Right hindlimb (tissue), 1 donor: ENCODE measurements around the gene TMEM205.
"Not testable (repeated sequence)": the region's sequence is repeated elsewhere in the genome, so short reads cannot be mapped to it uniquely, and the experiment has no call there.

Source experiments
- DNase-seq: peaks from one replicate; pipeline ENCODE4 v3.0.0-alpha.2; 2018

TMEM205 gene

GRCh38 chr19:11346104-11346940 is at the start of gene TMEM205, which contains the start of gene CCDC159:
TMEM205 (minus strand) TSS chr19:11346268; CDS start chr19:11345619, 649 bp downstream.
CCDC159 (plus strand) TSS chr19:11346519; CDS start chr19:11346607, 88 bp downstream.
- peak; percentile 97 for DNase-seq

DNA sequence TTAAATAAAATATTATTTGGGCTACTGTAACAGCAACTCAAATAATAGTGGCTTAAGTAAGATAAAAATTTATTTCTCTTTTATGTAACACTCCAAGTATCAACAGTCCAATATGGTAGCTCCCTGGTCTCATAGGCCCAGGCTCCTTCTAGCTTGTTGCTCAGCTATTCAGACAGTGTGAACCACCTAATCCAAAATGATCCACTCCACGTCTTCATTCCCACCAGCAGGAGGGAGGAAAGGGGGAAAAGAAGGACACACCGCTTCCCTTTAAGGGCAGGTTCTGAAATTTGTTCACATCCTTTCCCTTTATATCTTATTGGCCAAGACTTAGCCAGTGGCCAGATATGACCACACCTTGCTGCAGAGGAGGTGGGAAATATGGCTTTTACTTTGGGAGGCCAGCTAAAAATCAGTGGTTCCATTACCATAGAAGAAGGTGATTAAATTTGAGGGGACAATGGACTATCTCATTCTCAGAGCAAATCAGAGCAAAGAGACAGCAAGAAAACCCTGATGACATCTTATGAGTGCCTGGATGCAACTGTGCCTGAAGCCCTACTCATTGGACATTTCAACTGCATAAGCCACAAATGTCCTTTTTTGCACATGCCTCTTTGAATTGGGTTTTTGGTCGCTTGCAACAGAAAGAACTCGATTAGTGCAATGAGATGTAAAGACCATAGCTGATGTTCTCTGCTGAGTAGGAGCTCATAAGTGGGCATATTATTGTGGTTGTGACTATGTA is 45.0 kb upstream of the TMEM205 start:
- DNase-seq: no peak

GRCh38 chr19:11390359-11390758 is 44.3 kb upstream of the TMEM205 start:
- DNase-seq: no peak

GRCh38 chr19:11387162-11388034 is 41.3 kb upstream of the TMEM205 start:
- no peak for DNase-seq

DNA sequence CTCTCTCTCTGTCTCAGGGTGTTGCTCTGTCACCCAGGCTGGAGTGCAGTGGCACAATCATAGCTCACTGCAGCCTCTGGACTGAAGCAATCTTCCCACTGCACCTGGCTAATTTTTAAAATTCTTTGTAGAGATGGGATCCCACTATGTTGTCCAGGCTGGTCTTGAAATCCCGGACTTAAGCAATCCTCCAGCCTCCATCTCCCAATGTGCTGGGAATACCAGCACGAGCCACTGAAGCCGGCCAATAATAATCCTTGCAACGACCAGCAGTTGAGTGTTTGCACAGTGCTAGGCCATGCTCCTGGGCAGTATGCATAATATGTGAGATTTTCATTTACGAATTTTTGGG is 38.7 kb upstream of the TMEM205 start:
- DNase-seq: no peak

GRCh38 chr19:11383706-11384048 is 37.6 kb upstream of the TMEM205 start:
- DNase-seq: no peak

- no peak for DNase-seq
Observed at GRCh38 chr19:11382898-11383705, 37.0 kb upstream of the TMEM205 start.

DNA sequence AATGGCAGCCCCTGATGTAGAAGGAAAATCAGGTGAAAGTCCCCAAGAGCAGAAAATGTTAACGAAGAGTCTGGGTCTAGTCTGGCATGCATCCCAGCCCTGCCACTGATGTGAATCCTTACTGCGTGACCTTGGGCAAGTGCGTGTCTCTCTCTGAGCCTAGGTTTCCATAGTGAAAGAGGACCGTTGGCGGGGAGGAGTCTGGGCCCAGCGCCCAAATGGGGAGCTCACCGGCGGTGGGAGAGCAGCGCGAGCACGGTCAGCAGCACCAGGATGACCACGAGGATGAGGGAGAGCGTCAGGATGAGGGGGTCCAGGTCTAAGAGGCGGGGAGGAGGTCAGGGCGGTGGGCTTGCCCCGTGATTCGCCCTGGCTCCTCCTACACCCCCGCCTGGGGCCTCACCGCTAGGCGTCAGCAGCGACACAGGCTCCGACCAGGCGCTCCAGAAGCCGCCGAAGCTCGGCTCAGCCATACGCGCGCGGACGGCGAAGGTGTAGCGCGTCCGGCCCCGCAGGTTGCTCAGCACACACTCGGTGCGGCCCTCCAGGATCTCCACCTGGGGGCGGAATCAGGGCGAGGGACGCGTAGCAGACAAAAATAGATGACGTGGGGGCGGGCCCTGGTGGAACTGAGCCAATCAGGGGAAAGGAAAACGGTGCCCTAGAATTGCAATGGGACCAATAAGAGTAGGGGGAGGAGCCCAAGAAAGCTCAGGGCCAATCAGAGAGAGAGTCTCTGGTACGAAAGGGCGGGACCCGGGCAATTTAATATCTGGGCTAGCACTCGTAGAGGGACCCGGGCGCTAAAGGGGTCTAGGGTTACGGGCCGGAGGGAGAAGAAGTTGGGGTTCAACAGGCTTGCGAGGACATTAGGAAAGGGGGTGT is 34.8 kb upstream of the TMEM205 start:
- DNase-seq: peak; percentile 97

DNA sequence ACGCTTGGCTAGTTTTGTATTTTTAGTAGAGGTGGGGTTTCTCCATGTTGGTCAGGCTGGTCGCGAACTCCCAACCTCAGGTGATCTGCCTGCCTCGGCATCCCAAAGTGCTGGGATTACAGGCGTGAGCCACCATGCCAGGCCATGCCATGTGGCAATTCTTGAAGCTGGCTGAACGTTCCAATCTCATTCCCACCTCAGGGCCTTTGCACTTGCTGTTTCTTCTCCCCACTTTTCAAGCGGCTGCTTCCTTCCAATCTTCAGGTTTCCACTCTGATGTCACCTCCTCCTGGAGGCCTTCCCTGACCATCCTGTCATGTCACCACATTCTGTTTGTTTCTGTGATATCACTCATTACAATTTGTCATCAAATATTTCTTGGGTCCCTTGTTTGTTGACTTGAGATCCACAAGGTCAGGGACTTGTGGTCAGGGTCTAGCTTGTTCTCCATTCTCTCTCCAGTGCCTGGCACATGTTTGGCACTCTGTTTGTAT is 33.8 kb upstream of the TMEM205 start:
- no peak for DNase-seq

DNA sequence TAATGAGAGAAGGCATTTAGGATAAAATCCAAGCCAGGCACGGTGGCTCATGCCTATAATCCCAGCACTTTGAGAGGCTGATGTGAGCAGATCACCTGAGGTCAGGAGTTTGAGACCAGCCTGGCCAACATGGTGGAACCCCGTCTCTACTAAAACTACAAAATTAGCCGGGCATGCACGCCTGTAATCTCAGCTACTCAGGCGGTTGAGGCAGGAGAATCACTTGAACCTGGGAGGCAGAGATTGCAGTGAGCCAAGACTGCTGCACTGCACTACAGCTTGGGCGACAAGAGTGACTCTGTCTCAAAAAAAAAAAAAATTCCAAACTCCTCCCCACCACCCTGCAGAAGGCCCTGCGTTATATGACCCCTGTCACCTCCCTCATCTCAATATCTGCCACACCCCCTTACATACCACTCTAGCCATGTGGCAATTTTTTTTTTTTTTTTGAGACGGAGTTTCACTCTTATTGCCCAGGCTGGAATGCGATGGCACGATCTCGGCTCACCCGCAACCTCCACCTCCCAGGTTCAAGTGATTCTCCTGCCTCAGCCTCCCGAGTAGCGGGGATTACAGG is 33.3 kb upstream of the TMEM205 start:
- DNase-seq: not testable (repeated sequence)

- no peak for DNase-seq
Observed at GRCh38 chr19:11378319-11379189, 32.5 kb upstream of the TMEM205 start.

GRCh38 chr19:11377756-11378155 is 31.7 kb upstream of the TMEM205 start:
- DNase-seq: no peak

- DNase-seq: no peak
Observed at GRCh38 chr19:11377237-11377636, 31.2 kb upstream of the TMEM205 start.

DNA sequence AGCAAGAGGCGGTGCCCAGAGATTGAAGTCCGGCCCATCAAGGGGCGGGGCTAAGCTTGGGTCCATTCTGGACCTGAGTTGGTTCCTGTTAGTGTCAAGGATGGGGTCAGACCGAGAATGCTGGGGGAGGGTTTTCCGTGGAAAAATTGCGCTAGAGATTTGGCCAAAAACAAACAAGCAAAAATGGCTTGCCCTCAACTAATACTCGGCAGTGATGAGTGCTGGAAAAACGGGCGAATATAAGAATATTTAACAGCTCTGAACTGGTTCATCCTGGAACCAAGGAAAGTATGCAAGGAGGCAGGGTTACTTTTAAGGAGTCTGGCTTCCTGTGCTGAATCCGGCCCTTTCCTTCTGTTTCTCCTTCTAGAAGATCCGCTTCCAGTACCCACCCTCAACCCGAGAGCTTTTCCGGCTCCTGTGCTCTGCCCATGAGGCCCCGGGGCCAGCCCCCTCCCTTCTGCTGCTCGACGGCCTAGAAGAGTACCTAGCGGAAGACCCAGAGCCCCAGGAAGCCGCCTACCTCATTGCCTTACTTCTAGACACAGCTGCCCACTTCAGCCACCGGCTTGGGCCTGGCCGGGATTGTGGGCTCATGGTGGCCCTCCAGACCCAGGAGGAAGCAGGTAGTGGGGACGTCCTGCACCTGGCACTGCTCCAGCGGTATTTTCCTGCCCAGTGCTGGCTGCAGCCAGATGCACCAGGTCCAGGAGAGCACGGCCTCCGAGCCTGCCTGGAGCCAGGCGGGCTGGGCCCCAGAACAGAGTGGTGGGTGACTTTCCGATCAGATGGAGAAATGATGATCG is 29.3 kb upstream of the TMEM205 start:
- DNase-seq: peak; percentile 60

GRCh38 chr19:11374433-11375142 is 28.5 kb upstream of the TMEM205 start, which contains the start of gene SWSAP1:
SWSAP1 (plus strand) TSS chr19:11374666; CDS start chr19:11374681, 15 bp downstream.
- peak; percentile 99 for DNase-seq

- no peak for DNase-seq
Observed at GRCh38 chr19:11373885-11374432, 27.9 kb upstream of the TMEM205 start.

GRCh38 chr19:11373166-11373884 is 27.3 kb upstream of the TMEM205 start:
- no peak for DNase-seq
